Left ventricle myocardium inferior (tissue), 1 donor: Measurements from ENCODE around the gene CLTC. TPM values are rescaled to one million over a fixed set of nuclear protein-coding genes. Genes with fewer than 3 reads are reported as not detected.

Experiments
- DNase-seq: peaks from one replicate; pipeline ENCODE4 v3.0.0-alpha.2; 2020
- H3K27ac ChIP-seq: fragments of 200-600 bp; replicated peaks from 2 replicates; pipeline ENCODE4 v1.8.0; 2021
- H3K27me3 ChIP-seq: fragments of 200-600 bp; 2 replicates; pipeline ENCODE4 v1.8.0; 2021; ENCODE audit warnings: low read depth
- H3K36me3 ChIP-seq: fragments of 200-600 bp; 2 replicates; pipeline ENCODE4 v1.8.0; 2021
- H3K4me1 ChIP-seq: fragments of 200-600 bp; 2 replicates; pipeline ENCODE4 v1.8.0; 2021
- H3K4me3 ChIP-seq: fragments of 200-600 bp; 2 replicates; pipeline ENCODE4 v1.8.0; 2021; ENCODE audit warnings: mild to moderate bottlenecking, moderate library complexity
- H3K9me3 ChIP-seq: fragments of 200-600 bp; replicated peaks from 2 replicates; pipeline ENCODE4 v1.8.0; 2021
- intact Hi-C: fragments of 100-400 bp; cut with micrococcal nuclease; formaldehyde crosslinking; loops from one replicate; pipeline ENCODE4 v1.11.0; 2022
- total RNA-seq: library from RNA; stranded (reverse); fragmentation: NEBNext Ultra II Directional; extraction: Animal tissue kit (Norgen Biotek cat#: 25700); gene quantifications from one replicate; pipeline ENCODE4 v1.2.1, GENCODE V29; 2021
- TF ChIP-seq, protein P1 (sequence below): fragments of 200-600 bp; IDR thresholded peaks from 2 replicates; pipeline ENCODE4 v1.8.0; 2021; ENCODE audit warnings: antibody characterized with exemption, mild to moderate bottlenecking, borderline replicate concordance
- donor health status: DM: no; HTN: yes; CAD: no; lungs with severe emphysema.

CLTC gene
- total RNA-seq, 1 donor from 2014 or later, result 162 TPM

DNA sequence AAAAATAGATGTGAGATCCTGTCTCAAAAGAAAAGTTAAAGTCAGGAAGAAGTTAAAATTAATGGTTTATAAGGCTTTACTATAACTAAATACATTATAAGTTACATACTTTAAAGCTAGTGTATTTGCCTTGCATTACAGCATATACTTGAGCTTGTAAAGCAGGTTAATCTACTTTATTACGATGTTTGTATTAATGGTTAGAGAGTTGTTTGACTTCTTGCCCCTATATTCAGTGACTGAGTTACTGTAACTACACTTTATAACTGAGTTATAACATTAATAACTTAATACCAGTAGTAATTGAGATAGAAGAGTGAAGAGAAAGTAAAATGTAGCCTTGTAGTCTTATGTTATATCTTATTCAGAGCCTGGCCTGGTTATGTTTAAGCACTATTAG is 22.9 kb downstream of the CLTC start:
- no peak overlapping the region for H3K27ac ChIP-seq
- H3K4me1 ChIP-seq, result peaks cover 95% of the 10 kb centered on the region
- intact Hi-C loops, result no loop called here

DNA sequence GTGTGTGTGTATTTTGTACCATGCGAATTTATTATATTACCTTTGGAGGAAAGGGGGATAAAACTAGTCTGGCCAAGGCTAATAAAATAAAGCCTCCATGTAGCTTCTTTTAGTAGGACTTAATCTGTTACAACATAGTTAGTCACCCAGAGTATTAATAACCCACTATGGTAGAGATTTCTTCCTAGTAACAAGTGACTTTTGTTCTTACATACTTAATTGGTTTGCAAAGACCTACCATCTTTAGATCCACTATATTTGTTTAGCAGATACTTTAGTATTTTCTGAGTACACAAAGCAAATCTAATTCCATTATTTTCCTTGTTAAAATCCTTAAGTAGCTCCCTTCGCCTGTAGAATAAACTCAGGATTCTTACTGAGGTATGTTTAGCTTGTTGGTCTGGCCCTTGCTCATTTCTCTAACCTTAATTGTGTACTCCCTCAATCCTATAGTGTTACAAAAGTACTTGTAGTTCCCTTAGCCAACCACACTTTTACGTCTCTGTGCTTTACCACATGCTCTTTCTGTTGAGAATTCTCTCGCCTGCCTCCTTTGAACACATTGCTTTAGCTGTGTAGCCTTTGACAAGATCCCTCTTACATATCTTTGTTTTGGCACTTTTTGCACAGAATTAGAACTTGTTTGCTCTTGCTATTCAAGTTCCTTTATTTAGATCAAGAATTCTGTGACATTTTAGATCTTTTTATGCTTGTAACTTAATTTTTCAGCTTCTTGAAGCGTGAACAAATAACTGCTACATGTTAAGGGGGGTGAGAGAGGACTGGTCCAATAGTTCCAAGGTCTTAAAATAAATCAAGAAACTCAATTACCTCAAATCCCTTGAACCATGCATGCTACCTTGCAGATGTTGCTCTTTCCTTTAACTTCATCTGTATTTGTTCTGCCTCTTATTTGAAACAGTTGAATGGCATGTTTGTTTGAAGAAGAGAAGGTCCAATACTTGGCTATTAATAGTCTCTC is 23.8 kb downstream of the CLTC start:
- Histone ChIP-seq H3K4me3 (no peak overlapping the region), H3K4me1 (peaks cover 88% of the 10 kb centered on the region), H3K36me3 (peaks cover 25% of the 10 kb centered on the region), H3K27me3 (no peaks in the 10 kb centered on the region), H3K9me3 (no peaks in the 10 kb centered on the region), H3K27ac (peak overlapping the region; percentile 2)
- TF ChIP-seq, protein P1, sequence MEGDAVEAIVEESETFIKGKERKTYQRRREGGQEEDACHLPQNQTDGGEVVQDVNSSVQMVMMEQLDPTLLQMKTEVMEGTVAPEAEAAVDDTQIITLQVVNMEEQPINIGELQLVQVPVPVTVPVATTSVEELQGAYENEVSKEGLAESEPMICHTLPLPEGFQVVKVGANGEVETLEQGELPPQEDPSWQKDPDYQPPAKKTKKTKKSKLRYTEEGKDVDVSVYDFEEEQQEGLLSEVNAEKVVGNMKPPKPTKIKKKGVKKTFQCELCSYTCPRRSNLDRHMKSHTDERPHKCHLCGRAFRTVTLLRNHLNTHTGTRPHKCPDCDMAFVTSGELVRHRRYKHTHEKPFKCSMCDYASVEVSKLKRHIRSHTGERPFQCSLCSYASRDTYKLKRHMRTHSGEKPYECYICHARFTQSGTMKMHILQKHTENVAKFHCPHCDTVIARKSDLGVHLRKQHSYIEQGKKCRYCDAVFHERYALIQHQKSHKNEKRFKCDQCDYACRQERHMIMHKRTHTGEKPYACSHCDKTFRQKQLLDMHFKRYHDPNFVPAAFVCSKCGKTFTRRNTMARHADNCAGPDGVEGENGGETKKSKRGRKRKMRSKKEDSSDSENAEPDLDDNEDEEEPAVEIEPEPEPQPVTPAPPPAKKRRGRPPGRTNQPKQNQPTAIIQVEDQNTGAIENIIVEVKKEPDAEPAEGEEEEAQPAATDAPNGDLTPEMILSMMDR, result no peak
- DNase-seq, result no peak
- intact Hi-C loops, result no loop called here

More for the DNA sequence above, 22.9 kb downstream of the CLTC start:
- no peak for DNase-seq
- Histone ChIP-seq H3K27me3 (no peaks in the 10 kb centered on the region), H3K9me3 (no peaks in the 10 kb centered on the region), H3K36me3 (peaks cover 16% of the 10 kb centered on the region), H3K4me3 (no peak overlapping the region)
- TF ChIP-seq, protein P1, result no peak

DNA sequence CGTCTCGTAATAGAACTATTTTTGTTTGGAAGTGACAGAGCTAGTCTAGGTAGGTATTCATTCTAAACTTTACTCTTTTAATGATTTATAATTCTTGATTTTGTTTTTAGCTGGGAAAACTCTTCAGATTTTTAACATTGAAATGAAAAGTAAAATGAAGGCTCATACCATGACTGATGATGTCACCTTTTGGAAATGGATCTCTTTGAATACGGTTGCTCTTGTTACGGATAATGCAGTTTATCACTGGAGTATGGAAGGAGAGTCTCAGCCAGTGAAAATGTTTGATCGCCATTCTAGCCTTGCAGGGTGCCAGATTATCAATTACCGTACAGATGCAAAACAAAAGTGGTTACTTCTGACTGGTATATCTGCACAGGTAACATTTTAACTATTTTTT is 27.6 kb downstream of the CLTC start:
- DNase-seq, result no peak
- Histone ChIP-seq H3K27me3 (no peaks in the 10 kb centered on the region), H3K4me1 (peaks cover 52% of the 10 kb centered on the region), H3K27ac (no peak overlapping the region), H3K9me3 (peaks cover 2% of the 10 kb centered on the region), H3K36me3 (peaks cover 62% of the 10 kb centered on the region), H3K4me3 (no peak overlapping the region)
- TF ChIP-seq, protein P1, result no peak
- intact Hi-C loops, result no loop called here

DNA sequence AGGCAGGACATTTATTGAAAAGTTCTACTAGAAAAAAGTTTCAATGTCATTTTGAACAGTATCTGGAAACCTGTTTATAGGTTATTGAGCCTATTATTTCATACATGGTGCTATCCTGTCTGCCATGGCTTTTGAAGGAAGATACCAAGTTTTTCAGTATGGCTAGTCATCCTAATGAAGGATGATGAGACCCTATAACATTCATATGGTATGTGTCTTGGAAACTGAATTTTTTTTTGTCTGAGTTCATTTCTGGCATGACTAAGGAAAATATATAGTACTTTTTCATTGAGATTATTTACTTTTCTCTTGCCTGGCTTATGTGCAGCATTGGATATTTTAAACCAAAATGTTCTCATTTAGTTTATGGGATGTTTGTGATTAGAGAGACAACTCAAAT is 30.2 kb downstream of the CLTC start:
- no peaks in the 10 kb centered on the region for H3K27me3 ChIP-seq
- peaks cover 29% of the 10 kb centered on the region for H3K4me1 ChIP-seq
- H3K36me3 ChIP-seq, result peaks cover 78% of the 10 kb centered on the region
- no peak overlapping the region for H3K4me3 ChIP-seq
- intact Hi-C loops, result no loop called here
- H3K9me3 ChIP-seq, result peaks cover 6% of the 10 kb centered on the region
- no peak overlapping the region for H3K27ac ChIP-seq
- DNase-seq, result no peak
- TF ChIP-seq, protein P1, result no peak

DNA sequence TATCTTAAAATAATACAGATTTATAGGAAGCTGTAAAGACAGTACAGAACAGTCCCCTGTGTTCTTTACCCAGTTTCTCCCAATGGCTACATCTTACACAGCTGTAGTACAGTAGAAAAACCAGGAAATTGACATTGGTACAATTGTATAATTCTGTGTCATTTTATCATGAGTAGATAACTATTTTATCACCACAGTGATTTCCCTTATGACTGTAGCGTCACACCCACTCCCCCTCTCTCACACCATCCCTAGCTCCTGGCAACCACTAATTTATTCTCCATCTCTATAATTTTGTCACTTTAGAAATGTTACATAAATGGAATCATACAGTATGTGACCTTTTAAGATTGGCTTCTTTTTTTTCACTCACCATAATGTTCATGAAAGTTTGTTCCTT is 30.9 kb downstream of the CLTC start:
- Histone ChIP-seq H3K9me3 (peaks cover 6% of the 10 kb centered on the region), H3K27ac (no peak overlapping the region), H3K4me1 (peaks cover 22% of the 10 kb centered on the region), H3K36me3 (peaks cover 83% of the 10 kb centered on the region), H3K4me3 (no peak overlapping the region), H3K27me3 (no peaks in the 10 kb centered on the region)
- DNase-seq, result no peak
- TF ChIP-seq, protein P1, result no peak
- intact Hi-C loops, result no loop called here
